GM19193 (cell line): ENCODE measurements around the gene UTP11.

ENCODE experiments used
- POLR2A ChIP-seq: IDR thresholded peaks from 4 replicates; pipeline ENCODE4 v1.6.1; 2011; ENCODE audit not compliant: insufficient read depth, insufficient read length; ENCODE audit errors: extremely low read depth

Gene UTP11

GRCh38 chr1:38018864-38019343 is 6.4 kb downstream of the UTP11 start:
- TF ChIP-seq POLR2A, result no peak

DNA sequence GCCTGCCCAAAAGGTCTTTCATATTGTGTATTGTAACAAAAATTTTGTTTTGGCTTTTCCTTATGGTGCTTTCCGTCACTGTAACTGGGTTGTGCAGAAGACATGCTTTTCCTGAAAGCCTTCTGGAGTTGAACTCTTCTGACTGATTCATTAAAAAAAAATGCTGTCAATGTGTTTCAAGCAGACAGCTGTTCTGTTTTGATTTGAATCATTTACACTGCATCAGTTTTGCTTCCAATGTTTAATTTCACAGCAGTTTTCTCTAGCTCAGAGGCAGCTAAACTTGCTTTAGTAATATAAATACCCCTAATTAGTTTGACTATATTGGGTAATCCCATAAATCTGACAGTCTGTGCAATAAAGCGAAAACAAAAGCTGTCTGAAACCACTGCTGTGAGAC is 7.9 kb downstream of the UTP11 start:
- TF ChIP-seq POLR2A, result no peak

GRCh38 chr1:38021969-38022368 is 9.4 kb downstream of the UTP11 start:
- TF ChIP-seq POLR2A, result no peak

- no peak for TF ChIP-seq POLR2A
Measured at GRCh38 chr1:38022810-38023209, 10.3 kb downstream of the UTP11 start.

DNA sequence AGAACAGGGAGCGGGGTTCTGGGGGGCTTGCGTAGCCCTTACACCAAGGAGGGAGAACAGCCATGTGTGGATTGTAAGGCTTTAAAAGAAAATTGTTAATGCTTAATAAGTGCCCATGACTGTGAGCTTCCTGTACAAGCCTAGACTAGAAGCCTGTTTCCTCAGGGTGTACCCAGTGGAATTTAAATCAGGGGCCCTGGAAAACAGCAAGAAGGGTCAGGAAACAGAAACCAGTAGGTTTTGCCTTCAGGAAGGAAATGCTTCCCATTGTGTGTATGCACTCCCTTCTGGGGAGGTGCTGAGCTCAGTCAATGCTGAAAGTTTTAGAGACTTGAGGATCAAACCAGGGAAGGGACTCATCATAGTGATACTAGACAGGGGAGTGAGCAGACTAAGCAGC is 12.7 kb downstream of the UTP11 start:
- TF ChIP-seq POLR2A, result no peak

- no peak for TF ChIP-seq POLR2A
Measured at GRCh38 chr1:38025664-38026063, 13.1 kb downstream of the UTP11 start.

GRCh38 chr1:38026592-38027200 is 14.2 kb downstream of the UTP11 start:
- TF ChIP-seq POLR2A, result no peak

DNA sequence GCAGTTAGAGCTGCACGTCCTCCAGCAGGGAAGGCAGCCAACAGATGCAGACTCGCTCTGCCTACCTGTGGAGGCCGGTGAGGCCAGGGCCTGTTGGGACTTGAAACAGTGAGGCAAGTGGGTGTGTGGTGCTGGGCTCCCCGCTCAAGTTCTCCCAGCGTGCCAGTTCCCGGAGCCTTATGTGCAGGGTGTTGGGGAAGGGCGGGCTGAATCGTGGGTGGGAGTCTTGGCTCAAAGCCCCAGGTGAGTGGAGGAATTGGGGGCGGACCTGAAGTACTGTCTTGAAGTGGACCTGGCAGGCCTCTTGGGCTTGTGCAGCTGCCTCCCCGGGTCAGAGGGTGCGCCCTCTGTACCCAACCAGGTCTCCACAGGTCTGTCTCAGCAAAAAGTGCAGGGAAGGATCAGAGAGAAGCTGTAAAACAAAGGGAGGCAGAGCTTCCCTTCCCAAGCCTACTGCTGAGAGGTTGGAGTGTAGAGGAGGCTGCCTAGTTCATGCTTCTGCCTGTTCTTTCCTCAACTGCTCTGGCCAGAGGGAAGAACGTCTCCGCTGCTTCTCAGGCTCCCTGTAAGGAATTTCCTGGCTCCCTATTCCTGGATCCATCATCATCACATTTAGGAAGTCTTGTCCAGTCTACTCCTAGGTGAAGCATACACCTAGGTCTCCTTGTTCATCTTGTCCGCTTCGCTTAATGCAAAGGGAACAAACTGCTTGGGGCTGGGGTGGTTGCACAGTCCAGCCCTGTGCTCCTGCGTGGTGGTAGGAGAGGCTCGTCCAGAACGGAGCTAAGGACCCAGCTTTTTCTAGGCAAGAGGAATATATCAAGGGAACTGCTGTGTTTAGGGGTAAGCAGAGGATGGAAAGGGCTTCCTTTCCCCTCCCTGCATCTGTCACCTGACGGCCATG is 14.9 kb downstream of the UTP11 start:
- TF ChIP-seq POLR2A, result no peak

DNA sequence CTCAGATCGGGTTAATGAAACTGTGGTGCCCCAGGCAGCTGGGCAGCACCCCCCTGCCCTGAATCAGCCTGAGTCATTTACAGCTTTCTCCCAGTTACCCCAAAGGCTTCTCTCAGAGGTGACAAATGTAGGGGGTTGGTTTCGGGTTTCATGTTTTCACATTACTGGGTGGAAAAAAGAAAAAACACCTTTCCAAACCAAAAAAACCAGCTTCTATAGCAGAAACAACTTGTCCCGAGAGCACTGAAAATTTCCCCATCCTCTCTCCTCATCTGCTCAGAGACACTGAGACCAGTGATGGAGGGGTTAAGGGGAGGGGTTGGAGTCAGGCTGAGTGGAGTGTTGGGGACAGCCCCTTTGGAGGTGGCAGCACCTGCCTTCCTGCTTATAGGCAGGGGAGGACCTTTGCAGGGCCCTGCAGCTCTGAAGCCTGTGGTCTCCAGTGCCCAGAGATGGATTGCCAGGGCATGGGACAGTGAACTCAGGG is 15.6 kb downstream of the UTP11 start:
- peak; percentile 17 for TF ChIP-seq POLR2A

- TF ChIP-seq POLR2A, result no peak
Measured at GRCh38 chr1:38028671-38029070, 16.1 kb downstream of the UTP11 start.

- no peak for TF ChIP-seq POLR2A
Measured at GRCh38 chr1:38029081-38029681, 16.6 kb downstream of the UTP11 start.

DNA sequence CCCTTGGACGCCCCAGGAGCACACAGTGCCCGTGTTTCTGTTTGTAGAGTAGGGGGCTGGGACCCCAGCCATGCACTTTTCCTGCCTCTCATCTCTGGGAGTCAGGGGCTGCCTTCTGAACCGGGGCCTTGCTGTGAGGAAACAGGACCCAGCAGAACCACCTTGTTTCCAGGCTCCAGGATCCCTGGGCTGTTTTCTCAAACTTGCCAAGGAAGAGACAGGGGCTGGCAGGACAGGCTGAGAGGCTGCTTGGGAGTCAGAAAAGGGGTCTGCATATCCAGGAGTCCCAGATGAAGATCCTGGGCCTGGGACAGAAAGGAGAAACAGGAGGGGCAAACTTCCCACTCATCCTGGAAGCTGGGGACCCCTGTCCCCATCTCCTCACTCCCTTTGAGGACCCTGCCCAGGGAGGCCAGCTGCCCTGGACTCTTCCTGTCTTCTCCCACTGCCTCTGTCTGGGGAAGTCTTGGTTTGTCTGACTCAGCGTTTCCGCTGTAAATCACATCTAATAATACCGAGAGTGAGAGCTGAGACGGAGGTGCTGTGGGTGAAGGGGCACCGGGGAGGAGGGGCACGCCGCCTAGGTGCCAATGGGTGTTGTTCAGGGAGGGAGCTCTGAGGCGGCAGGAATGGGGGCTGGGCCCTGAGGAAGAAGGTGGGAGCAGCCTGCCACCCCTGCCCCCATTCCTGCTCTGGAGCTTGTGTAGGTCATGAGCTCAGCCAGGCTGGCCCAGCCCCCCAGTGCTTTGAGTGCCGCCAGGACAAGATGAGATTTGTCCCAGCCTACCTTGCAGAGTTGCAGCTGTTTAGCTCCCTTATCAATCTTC is 17.4 kb downstream of the UTP11 start:
- TF ChIP-seq POLR2A, result peak; percentile 38

DNA sequence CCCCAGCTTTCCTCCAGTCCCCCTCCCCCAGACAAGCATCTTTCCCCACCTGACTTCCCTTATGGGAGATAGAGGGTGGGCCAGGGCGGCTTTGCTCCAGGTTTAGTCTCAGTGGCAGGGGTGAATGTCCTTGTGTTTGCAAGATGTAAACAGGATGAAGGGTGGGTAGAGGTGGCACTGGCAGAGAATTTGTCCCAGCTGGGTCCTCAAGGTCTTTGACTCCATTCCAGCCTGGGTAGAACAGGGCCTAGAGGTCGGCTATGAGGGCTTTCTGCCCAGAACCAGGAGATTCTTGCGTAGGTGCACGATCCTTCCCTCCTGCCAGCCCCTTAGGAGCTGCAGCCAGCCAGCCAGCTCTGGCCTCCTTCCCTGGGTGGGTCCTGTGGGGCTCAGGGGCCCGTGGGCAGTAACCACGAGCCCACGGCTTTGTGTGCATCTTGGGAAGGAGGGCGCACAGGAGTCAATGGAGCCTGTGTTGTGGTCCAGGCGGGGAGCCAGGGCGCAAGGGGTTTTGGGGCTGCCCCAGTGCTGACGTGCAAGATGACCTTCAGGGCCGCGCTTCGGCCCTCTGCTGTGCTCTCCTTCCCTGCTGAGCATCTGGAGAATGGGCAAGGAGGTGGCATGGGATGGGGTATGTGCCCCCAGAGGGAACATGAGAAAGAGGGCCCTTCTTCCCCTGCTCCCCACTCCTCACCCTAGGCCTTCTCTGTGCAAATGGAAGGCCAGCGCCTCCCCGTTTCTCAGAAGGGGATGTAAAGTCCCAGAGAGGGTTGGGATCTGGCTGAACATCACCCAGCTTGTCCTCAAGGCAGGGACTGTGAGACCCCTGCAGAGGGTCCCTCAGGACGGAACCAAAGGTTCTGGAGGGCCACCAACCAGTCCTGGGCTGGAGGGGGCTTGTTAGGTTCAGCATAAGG is 18.3 kb downstream of the UTP11 start:
- TF ChIP-seq POLR2A, result no peak

- no peak for TF ChIP-seq POLR2A
Measured at GRCh38 chr1:38031513-38031866, 19.0 kb downstream of the UTP11 start.
